HepG2 (cell line): Measurements from ENCODE around the gene NUP214. TPM values are rescaled to one million over a fixed set of nuclear protein-coding genes. Genes with fewer than 3 reads are reported as not detected.

ENCODE experiments used
- ATAC-seq: fragments of 200-7000 bp; cut with Tn5 transposase; 3 replicates; pipeline ENCODE4 v1.9.1; 2020; ENCODE audit warnings: mild to moderate bottlenecking, moderate library complexity
- BruUV-seq: library from RNA; stranded (reverse); fragments of 400-500 nt; replicated peaks from 2 replicates; lab custom pipeline; 2021; lab: Mats Ljungman, UMichigan
- CTCF ChIA-PET: fragments of 300-600 bp; formaldehyde crosslinking; extraction: SDS; loops from one replicate; lab custom pipeline; 2021; ENCODE audit warnings: low total read pairs, inconsistent platforms, low intra/inter-chr PET ratio; lab: Yijun Ruan, JAX
- POLR2A ChIA-PET: fragments of 350-600 bp; sonication (Branson Sonifier 250); formaldehyde crosslinking; loops from one replicate; lab custom pipeline; 2020; ENCODE audit warnings: antibody characterized with exemption, inconsistent platforms; lab: Yijun Ruan, JAX
- DNase-seq: peaks from one replicate; pipeline ENCODE4 v3.0.0-alpha.2; 2015; ENCODE audit warnings: low spot score
- FAIRE-seq: peaks from 3 replicates; lab custom pipeline; 2011; peaks lifted over from hg19 to GRCh38; lab: Jason Lieb, UNC
- H2AFZ ChIP-seq: one replicate; pipeline ENCODE4 v1.6.1; 2011; ENCODE audit warnings: low read length, inconsistent platforms
- H3K27ac ChIP-seq: fragments of 300-600 bp; 3 replicates; pipeline ENCODE4 v1.8.0; 2011; ENCODE audit warnings: mixed run types, mild to moderate bottlenecking, mixed read lengths, low read length, inconsistent platforms; ENCODE audit not compliant: insufficient read depth; ENCODE audit errors: extremely low read length
- H3K27me3 ChIP-seq, 2 experiments: fragments of 200-600 bp in 1 of 2; 2 replicates in 1 of 2; 3 replicates in 1 of 2; pipeline versions ENCODE4 v1.6.0 to v1.8.0; 2011; ENCODE audit warnings: low read length in 2 of 2, mild to moderate bottlenecking in 2 of 2, moderate library complexity in 2 of 2, inconsistent platforms in 1 of 2; ENCODE audit not compliant: insufficient read depth in 2 of 2, control insufficient read depth in 1 of 2
- H3K36me3 ChIP-seq, 2 experiments: fragments of 200-600 bp in 1 of 2; replicated peaks in 1 of 2; 2 replicates in 1 of 2; 3 replicates in 1 of 2; pipeline versions ENCODE4 v1.5.1 to v1.8.0; 2011; ENCODE audit warnings: low read length in 2 of 2, inconsistent platforms in 1 of 2; ENCODE audit not compliant: insufficient read depth in 2 of 2, control insufficient read depth in 1 of 2
- H3K4me1 ChIP-seq: 2 replicates; pipeline ENCODE4 v1.5.1; 2012; ENCODE audit warnings: low read length, inconsistent platforms; ENCODE audit not compliant: insufficient read depth
- H3K4me2 ChIP-seq: 2 replicates; pipeline ENCODE4 v1.6.0; 2011; ENCODE audit warnings: low read depth, low read length, inconsistent platforms
- H3K4me3 ChIP-seq, 3 experiments: fragments of 200-600 bp in 1 of 3; sonication (generic), shearing (Covaris generic) in 1 of 3; replicated peaks in 1 of 3; 2 replicates each; pipeline ENCODE4 v1.5.1; 2011 to 2016; ENCODE audit warnings: low read length in 3 of 3, inconsistent platforms in 2 of 3, low read depth in 2 of 3, mild to moderate bottlenecking in 2 of 3, control low read depth in 1 of 3, mixed read lengths in 1 of 3; ENCODE audit not compliant: insufficient read depth in 1 of 3
- H3K79me2 ChIP-seq: one replicate; pipeline ENCODE4 v1.6.1; 2011; ENCODE audit warnings: low read length, inconsistent platforms; ENCODE audit not compliant: insufficient read depth
- H3K9ac ChIP-seq: 2 replicates; pipeline ENCODE4 v1.6.0; 2011; ENCODE audit warnings: mild to moderate bottlenecking, low read depth, low read length, inconsistent platforms; ENCODE audit not compliant: insufficient read depth
- H3K9me3 ChIP-seq: 2 replicates; pipeline ENCODE4 v1.5.1; 2012; ENCODE audit warnings: mild to moderate bottlenecking, low read length
- H4K20me1 ChIP-seq: 2 replicates; pipeline ENCODE4 v1.6.0; 2011; ENCODE audit warnings: inconsistent platforms, mild to moderate bottlenecking, low read length, moderate library complexity; ENCODE audit not compliant: insufficient read depth
- CREB1 ChIP-seq, 2 experiments: fragments of 450-650 bp in 1 of 2; IDR thresholded peaks; 2 replicates each; pipeline ENCODE4 v1.6.1; 2016 to 2017; ENCODE audit warnings: control low read depth in 1 of 2, mild to moderate bottlenecking in 1 of 2, missing compliant biosample characterization in 1 of 2, missing genetic modification characterization in 1 of 2
- DR1 ChIP-seq: sonication (generic); formaldehyde crosslinking; IDR thresholded peaks from 2 replicates; pipeline ENCODE4 v1.8.0; 2021; ENCODE audit warnings: mild to moderate bottlenecking, missing genetic modification reagents, inconsistent platforms
- ERF ChIP-seq: IDR thresholded peaks from 2 replicates; pipeline ENCODE4 v1.6.1; 2018; ENCODE audit warnings: missing biosample characterization, missing genetic modification reagents
- EZH2 ChIP-seq: conservative IDR thresholded peaks from 2 replicates; pipeline ENCODE4 v1.6.1; 2012; ENCODE audit warnings: mild to moderate bottlenecking, low read depth, low read length, moderate library complexity
- KDM4B ChIP-seq: sonication (generic); formaldehyde crosslinking; IDR thresholded peaks from 2 replicates; pipeline ENCODE4 v1.4.0; 2020; ENCODE audit warnings: missing genetic modification reagents
- MEIS1 ChIP-seq: sonication (generic); formaldehyde crosslinking; IDR thresholded peaks from 2 replicates; pipeline ENCODE4 v1.9.0; 2021; ENCODE audit warnings: mild to moderate bottlenecking, missing genetic modification reagents, moderate library complexity, borderline replicate concordance
- NAIF1 ChIP-seq: sonication (generic); formaldehyde crosslinking; IDR thresholded peaks from 2 replicates; pipeline ENCODE4 v1.5.0; 2020; ENCODE audit warnings: mild to moderate bottlenecking, missing genetic modification reagents, borderline replicate concordance
- NFKBIZ ChIP-seq: IDR thresholded peaks from 2 replicates; pipeline ENCODE4 v1.6.1; 2018; ENCODE audit warnings: missing genetic modification reagents, missing compliant biosample characterization
- RXRB ChIP-seq: IDR thresholded peaks from 2 replicates; pipeline ENCODE4 v1.6.1; 2016; ENCODE audit warnings: borderline replicate concordance, missing genetic modification reagents, missing compliant biosample characterization
- SIN3A ChIP-seq: IDR thresholded peaks from 2 replicates; pipeline ENCODE4 v1.6.1; 2011; ENCODE audit warnings: low read depth, mild to moderate bottlenecking, control low read depth, low read length, borderline replicate concordance
- SRSF1 ChIP-seq: fragments of 200-400 bp; formaldehyde crosslinking; optimal IDR thresholded peaks from 2 replicates; pipeline ENCODE3; 2017; ENCODE audit warnings: mild to moderate bottlenecking, low read depth, low read length, moderate library complexity
- STAT5B ChIP-seq: sonication (generic); formaldehyde crosslinking; IDR thresholded peaks from 2 replicates; pipeline ENCODE4 v1.4.0; 2020; ENCODE audit warnings: missing genetic modification reagents
- SYNCRIP ChIP-seq: fragments of 200-400 bp; formaldehyde crosslinking; IDR thresholded peaks from 2 replicates; pipeline ENCODE4 v1.6.1; 2018; ENCODE audit warnings: mild to moderate bottlenecking, low read depth, low read length; ENCODE audit not compliant: insufficient read depth
- ZMAT3 ChIP-seq: sonication (generic); formaldehyde crosslinking; conservative IDR thresholded peaks from 2 replicates; pipeline ENCODE4 v1.7.0; 2021; ENCODE audit warnings: missing genetic modification reagents
- ZNF260 ChIP-seq: sonication (generic); formaldehyde crosslinking; IDR thresholded peaks from 2 replicates; pipeline ENCODE4 v1.4.0; 2020; ENCODE audit warnings: missing genetic modification reagents, low read depth, mild to moderate bottlenecking, borderline replicate concordance
- ZNF850 ChIP-seq: sonication (generic); formaldehyde crosslinking; conservative IDR thresholded peaks from 2 replicates; pipeline ENCODE4 v1.9.0; 2021; ENCODE audit warnings: mild to moderate bottlenecking, missing genetic modification reagents
- WGBS: methylation state at CpG from one replicate; pipeline ENCODE4 v1.1.6; 2017; ENCODE audit warnings: low lambda C conversion rate; 5-methylcytosine and 5-hydroxymethylcytosine counted together
- in situ Hi-C: cut with HindIII; loops from 2 replicates; pipeline ENCODE4 v1.10.0; 2017; ENCODE audit warnings: low pct_unique_long_range_greater_than_20kb; ENCODE audit not compliant: extremely low pct_ligation_motif_present
- intact Hi-C: fragments of 100-400 bp; cut with micrococcal nuclease; formaldehyde crosslinking; loops from one replicate; pipeline ENCODE4 v1.10.0; 2022; ENCODE audit not compliant: unreplicated experiment
- polyA plus RNA-seq, 8 experiments: library from polyadenylated mRNA; depleted of rRNA in 3 of 8; stranded (reverse) in 7 of 8; unstranded in 1 of 8; fragments of >200 nt; fragmentation: Illumina TruSeq in 4 of 8; extraction: Trizol in 4 of 8; gene quantifications; 2 replicates each; pipeline versions ENCODE4 v1.2.1 to v1.2.3, GENCODE V29; 2011 to 2016; ENCODE audit warnings: low read depth in 4 of 8, missing spikeins in 1 of 8, mixed read lengths in 1 of 8; ENCODE audit not compliant: insufficient read depth in 1 of 8
- total RNA-seq, 5 experiments: library from RNA; depleted of rRNA; stranded (reverse); fragments of >200 nt; fragmentation: Illumina TruSeq; extraction: Trizol; gene quantifications; 2 replicates each; pipeline ENCODE4 v1.2.3, GENCODE V29; 2016; ENCODE audit warnings: low read depth in 1 of 5
- TF ChIP-seq, protein P1 (sequence below): sonication (generic); formaldehyde crosslinking; conservative IDR thresholded peaks from 2 replicates; pipeline ENCODE4 v1.4.0; 2020; ENCODE audit warnings: mild to moderate bottlenecking, missing genetic modification reagents, moderate library complexity

Gene NUP214
- total and polyA plus RNA-seq, 2 of the 13 experiments (the other 11 are each of a cell fraction or from before 2014, with no cell fraction given): 8.4 to 16.0 TPM

GRCh38 chr9:131078427-131079366, 46.7 kb upstream of the NUP214 start (continued):
- no peak for TF ChIP-seq SIN3A
- TF ChIP-seq CREB1 (IDR thresholded peaks at IDR 0.05): no peak
- no peak for TF ChIP-seq CREB1 (CRISPR knock-in tag; IDR thresholded peaks at IDR 0.05)
- TF ChIP-seq DR1: no peak
- TF ChIP-seq ZMAT3 (CRISPR knock-in tag): peak; percentile 58; the same call in 1 of the 2 replicates
- TF ChIP-seq, protein P1, sequence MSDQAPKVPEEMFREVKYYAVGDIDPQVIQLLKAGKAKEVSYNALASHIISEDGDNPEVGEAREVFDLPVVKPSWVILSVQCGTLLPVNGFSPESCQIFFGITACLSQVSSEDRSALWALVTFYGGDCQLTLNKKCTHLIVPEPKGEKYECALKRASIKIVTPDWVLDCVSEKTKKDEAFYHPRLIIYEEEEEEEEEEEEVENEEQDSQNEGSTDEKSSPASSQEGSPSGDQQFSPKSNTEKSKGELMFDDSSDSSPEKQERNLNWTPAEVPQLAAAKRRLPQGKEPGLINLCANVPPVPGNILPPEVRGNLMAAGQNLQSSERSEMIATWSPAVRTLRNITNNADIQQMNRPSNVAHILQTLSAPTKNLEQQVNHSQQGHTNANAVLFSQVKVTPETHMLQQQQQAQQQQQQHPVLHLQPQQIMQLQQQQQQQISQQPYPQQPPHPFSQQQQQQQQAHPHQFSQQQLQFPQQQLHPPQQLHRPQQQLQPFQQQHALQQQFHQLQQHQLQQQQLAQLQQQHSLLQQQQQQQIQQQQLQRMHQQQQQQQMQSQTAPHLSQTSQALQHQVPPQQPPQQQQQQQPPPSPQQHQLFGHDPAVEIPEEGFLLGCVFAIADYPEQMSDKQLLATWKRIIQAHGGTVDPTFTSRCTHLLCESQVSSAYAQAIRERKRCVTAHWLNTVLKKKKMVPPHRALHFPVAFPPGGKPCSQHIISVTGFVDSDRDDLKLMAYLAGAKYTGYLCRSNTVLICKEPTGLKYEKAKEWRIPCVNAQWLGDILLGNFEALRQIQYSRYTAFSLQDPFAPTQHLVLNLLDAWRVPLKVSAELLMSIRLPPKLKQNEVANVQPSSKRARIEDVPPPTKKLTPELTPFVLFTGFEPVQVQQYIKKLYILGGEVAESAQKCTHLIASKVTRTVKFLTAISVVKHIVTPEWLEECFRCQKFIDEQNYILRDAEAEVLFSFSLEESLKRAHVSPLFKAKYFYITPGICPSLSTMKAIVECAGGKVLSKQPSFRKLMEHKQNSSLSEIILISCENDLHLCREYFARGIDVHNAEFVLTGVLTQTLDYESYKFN (CRISPR knock-in tag): peak; percentile 37; the same call in 1 of the 2 replicates
- TF ChIP-seq SYNCRIP: no peak
- no peak for TF ChIP-seq ERF (CRISPR knock-in tag)
- TF ChIP-seq NAIF1: no peak

GRCh38 chr9:131080589-131080988, 44.8 kb upstream of the NUP214 start:
- H3K36me3 ChIP-seq: no peaks in the 10 kb centered on the region
- no peak for FAIRE-seq
- H3K4me2 ChIP-seq: no peak overlapping the region
- no peaks in the 10 kb centered on the region for H3K9me3 ChIP-seq
- peaks cover 47% of the 10 kb centered on the region for H3K4me1 ChIP-seq
- intact Hi-C loops (no loop called here), in situ Hi-C loops (no loop called here)
- no peaks in the 10 kb centered on the region for H4K20me1 ChIP-seq
- no TSS peak for BruUV-seq
- TF ChIP-seq RXRB (CRISPR knock-in tag) (no peak), MEIS1 (CRISPR knock-in tag) (no peak), STAT5B (CRISPR knock-in tag) (no peak), NFKBIZ (CRISPR knock-in tag) (no peak), ZNF850 (no peak), EZH2 (no peak), ZNF260 (no peak), SRSF1 (no peak), KDM4B (CRISPR knock-in tag) (no peak)
- POLR2A ChIA-PET: no interaction called here
- no peak overlapping the region for H3K4me3 ChIP-seq
- WGBS: 27% methylated on average over 5 of the region's 9 CpGs
- H3K27me3 ChIP-seq: peaks cover 6 to 61% of the 10 kb centered on the region in 2 experiments
- H3K9ac ChIP-seq: no peak overlapping the region
- CTCF ChIA-PET: no interaction called here
- no peak for DNase-seq
- H3K27ac ChIP-seq: no peak overlapping the region
- ATAC-seq: no peak
- no peak overlapping the region for H2AFZ ChIP-seq
- no peaks in the 10 kb centered on the region for H3K79me2 ChIP-seq
